Measurements from ENCODE around the gene KIF22.
"Not testable (repeated sequence)": the region's sequence is repeated elsewhere in the genome, so short reads cannot be mapped to it uniquely, and the experiment has no call there.

The KIF22 gene

DNA sequence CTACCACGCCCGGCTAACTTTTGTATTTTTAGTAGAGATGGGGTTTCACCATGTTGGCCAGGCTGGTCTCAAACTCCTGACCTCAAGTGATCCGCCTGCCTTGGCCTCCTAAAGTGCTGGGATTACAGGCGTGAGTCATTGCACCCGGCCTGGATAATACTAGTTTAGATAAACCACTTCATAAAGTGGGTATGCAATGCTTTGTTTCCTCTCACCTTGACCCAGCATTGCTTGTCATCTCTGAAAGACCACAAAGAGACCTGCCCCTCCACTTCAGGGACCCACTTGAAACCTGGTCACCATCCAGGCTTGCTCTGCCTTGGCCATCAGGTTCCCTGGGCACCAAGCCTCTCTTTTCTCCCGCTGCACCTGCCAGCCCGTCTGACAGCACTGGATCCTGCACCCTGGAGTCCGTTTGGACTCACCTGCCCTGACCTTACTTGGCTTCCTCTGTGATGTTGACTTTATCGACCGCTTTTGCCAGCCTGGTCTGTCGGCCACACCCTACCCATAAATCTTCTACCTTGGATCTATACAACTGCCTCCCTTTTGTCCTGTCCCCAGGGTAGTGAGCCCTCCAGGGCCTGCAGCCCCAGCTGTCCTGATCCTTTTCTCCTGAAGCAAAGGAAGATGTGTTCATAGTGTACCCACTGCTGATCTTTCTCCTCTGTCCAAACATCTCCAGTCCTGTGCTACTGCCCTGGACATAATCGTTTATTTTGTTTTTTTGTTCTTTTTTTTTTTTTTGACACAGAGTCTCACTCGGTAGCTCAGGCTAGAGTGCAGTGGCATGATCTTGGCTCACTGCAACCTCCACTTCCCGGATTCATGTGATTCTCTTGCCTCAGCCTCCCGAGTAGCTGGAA is 25.2 kb upstream of the KIF22 start:
- POLR2A ChIA-PET: no interaction called here
- Histone ChIP-seq H3K27ac (ENCODE audit: insufficient read depth in 1 of 2, low read depth in 1 of 2, low read length in 2 of 2, poor library complexity in 1 of 2, severe bottlenecking in 2 of 2) (no peak overlapping the region), H3K4me3 (ENCODE audit: control insufficient read depth in 1 of 7, extremely low read depth in 1 of 7, insufficient read depth in 4 of 7, low read depth in 2 of 7, low read length in 6 of 7) (no peak overlapping the region)

GRCh38 chr16:29766571-29766970 is 24.0 kb upstream of the KIF22 start:
- no peak overlapping the region for H3K27ac ChIP-seq (ENCODE audit: insufficient read depth in 1 of 2, low read depth in 1 of 2, low read length in 2 of 2, poor library complexity in 1 of 2, severe bottlenecking in 2 of 2)
- DNase-seq: no peak
- H3K9me3 ChIP-seq (ENCODE audit: control extremely low read depth in 1 of 5, control insufficient read depth in 4 of 5, insufficient read depth in 2 of 5, low read depth in 1 of 5, low read length in 4 of 5): no peaks in the 10 kb centered on the region
- ChIA-PET CTCF (interaction anchor here (0.9 to 1.5 kb wide), 3 partner anchors 12 to 29 kb away, joined by 3 to 6 read pairs (median 3); no protein-coding TSS in a partner anchor), POLR2A (no interaction called here)
- no peaks in the 10 kb centered on the region for H3K27me3 ChIP-seq (replicated peaks in 2 of 5; ENCODE audit: control insufficient read depth in 4 of 5, insufficient read depth in 5 of 5, low read length in 4 of 5)
- H3K4me1 ChIP-seq (ENCODE audit: control extremely low read depth in 1 of 4, control insufficient read depth in 4 of 4, insufficient read depth in 4 of 4, low read length in 3 of 4): peaks cover 0 to 4% (median 1%) of the 10 kb centered on the region in 4 experiments
- WGBS (ENCODE audit: insufficient coverage): 100% methylated on average over 2 of the region's 3 CpGs
- no peak overlapping the region for H3K4me3 ChIP-seq (ENCODE audit: control insufficient read depth in 1 of 7, extremely low read depth in 1 of 7, insufficient read depth in 4 of 7, low read depth in 2 of 7, low read length in 6 of 7)
- no peaks in the 10 kb centered on the region for H3K36me3 ChIP-seq (ENCODE audit: control insufficient read depth in 4 of 4, insufficient read depth in 4 of 4, low read length in 3 of 4)

More for the DNA sequence above, 25.2 kb upstream of the KIF22 start:
- DNase-seq: no peak
- CTCF ChIA-PET: no interaction called here
- 87% methylated on average over 12 of the region's 15 CpGs for WGBS (ENCODE audit: insufficient coverage)
- no peaks in the 10 kb centered on the region for H3K9me3 ChIP-seq (ENCODE audit: control extremely low read depth in 1 of 5, control insufficient read depth in 4 of 5, insufficient read depth in 2 of 5, low read depth in 1 of 5, low read length in 4 of 5)
- H3K27me3 ChIP-seq (replicated peaks in 2 of 5; ENCODE audit: control insufficient read depth in 4 of 5, insufficient read depth in 5 of 5, low read length in 4 of 5): no peaks in the 10 kb centered on the region
- H3K4me1 ChIP-seq (ENCODE audit: control extremely low read depth in 1 of 4, control insufficient read depth in 4 of 4, insufficient read depth in 4 of 4, low read length in 3 of 4): no peaks in the 10 kb centered on the region
- H3K36me3 ChIP-seq (ENCODE audit: control insufficient read depth in 4 of 4, insufficient read depth in 4 of 4, low read length in 3 of 4): no peaks in the 10 kb centered on the region

GRCh38 chr16:29767062-29767461 is 23.5 kb upstream of the KIF22 start:
- Histone ChIP-seq H3K4me3 (ENCODE audit: control insufficient read depth in 1 of 7, extremely low read depth in 1 of 7, insufficient read depth in 4 of 7, low read depth in 2 of 7, low read length in 6 of 7) (no peak overlapping the region), H3K27ac (ENCODE audit: insufficient read depth in 1 of 2, low read depth in 1 of 2, low read length in 2 of 2, poor library complexity in 1 of 2, severe bottlenecking in 2 of 2) (no peak overlapping the region), H3K27me3 (replicated peaks in 2 of 5; ENCODE audit: control insufficient read depth in 4 of 5, insufficient read depth in 5 of 5, low read length in 4 of 5) (no peaks in the 10 kb centered on the region), H3K36me3 (ENCODE audit: control insufficient read depth in 4 of 4, insufficient read depth in 4 of 4, low read length in 3 of 4) (no peaks in the 10 kb centered on the region), H3K9me3 (ENCODE audit: control extremely low read depth in 1 of 5, control insufficient read depth in 4 of 5, insufficient read depth in 2 of 5, low read depth in 1 of 5, low read length in 4 of 5) (no peaks in the 10 kb centered on the region), H3K4me1 (ENCODE audit: control extremely low read depth in 1 of 4, control insufficient read depth in 4 of 4, insufficient read depth in 4 of 4, low read length in 3 of 4) (peaks cover 0 to 4% (median 1%) of the 10 kb centered on the region in 4 experiments)
- DNase-seq: no peak
- POLR2A ChIA-PET: no interaction called here
- CTCF ChIA-PET: interaction anchor here (0.9 to 2.2 kb wide), 6 partner anchors 13 to 273 kb away, joined by 3 to 10 read pairs (median 4); no protein-coding TSS in a partner anchor
- 100% methylated on average over 2 of the region's 3 CpGs for whole genome bisulfite sequencing (ENCODE audit: insufficient coverage)

- POLR2A ChIA-PET: no interaction called here
- CTCF ChIA-PET: interaction anchor here (0.7 to 2.2 kb wide), 6 partner anchors 9 to 16 kb away, joined by 3 to 10 read pairs (median 5); no protein-coding TSS in a partner anchor
- Histone ChIP-seq H3K27ac (ENCODE audit: insufficient read depth in 1 of 2, low read depth in 1 of 2, low read length in 2 of 2, poor library complexity in 1 of 2, severe bottlenecking in 2 of 2) (no peak overlapping the region), H3K36me3 (ENCODE audit: control insufficient read depth in 4 of 4, insufficient read depth in 4 of 4, low read length in 3 of 4) (no peaks in the 10 kb centered on the region), H3K4me3 (ENCODE audit: control insufficient read depth in 1 of 7, extremely low read depth in 1 of 7, insufficient read depth in 4 of 7, low read depth in 2 of 7, low read length in 6 of 7) (no peak overlapping the region), H3K27me3 (replicated peaks in 2 of 5; ENCODE audit: control insufficient read depth in 4 of 5, insufficient read depth in 5 of 5, low read length in 4 of 5) (no peaks in the 10 kb centered on the region), H3K9me3 (ENCODE audit: control extremely low read depth in 1 of 5, control insufficient read depth in 4 of 5, insufficient read depth in 2 of 5, low read depth in 1 of 5, low read length in 4 of 5) (no peaks in the 10 kb centered on the region), H3K4me1 (ENCODE audit: control extremely low read depth in 1 of 4, control insufficient read depth in 4 of 4, insufficient read depth in 4 of 4, low read length in 3 of 4) (peaks cover 0 to 9% (median 1%) of the 10 kb centered on the region in 4 experiments)
- 100% methylated on average over 2 of the region's 2 CpGs for WGBS (ENCODE audit: insufficient coverage)
- no peak for DNase-seq
Measured at GRCh38 chr16:29769507-29769906, 21.0 kb upstream of the KIF22 start.

GRCh38 chr16:29770250-29770929 is 20.2 kb upstream of the KIF22 start:
- Histone ChIP-seq H3K4me3 (ENCODE audit: control insufficient read depth in 1 of 7, extremely low read depth in 1 of 7, insufficient read depth in 4 of 7, low read depth in 2 of 7, low read length in 6 of 7) (no peak overlapping the region), H3K4me1 (ENCODE audit: control extremely low read depth in 1 of 4, control insufficient read depth in 4 of 4, insufficient read depth in 4 of 4, low read length in 3 of 4) (peaks cover 0 to 9% (median 1%) of the 10 kb centered on the region in 4 experiments), H3K27ac (ENCODE audit: insufficient read depth in 1 of 2, low read depth in 1 of 2, low read length in 2 of 2, poor library complexity in 1 of 2, severe bottlenecking in 2 of 2) (no peak overlapping the region), H3K27me3 (replicated peaks in 2 of 5; ENCODE audit: control insufficient read depth in 4 of 5, insufficient read depth in 5 of 5, low read length in 4 of 5) (no peaks in the 10 kb centered on the region), H3K9me3 (ENCODE audit: control extremely low read depth in 1 of 5, control insufficient read depth in 4 of 5, insufficient read depth in 2 of 5, low read depth in 1 of 5, low read length in 4 of 5) (no peaks in the 10 kb centered on the region), H3K36me3 (ENCODE audit: control insufficient read depth in 4 of 4, insufficient read depth in 4 of 4, low read length in 3 of 4) (no peaks in the 10 kb centered on the region)
- CTCF ChIA-PET: interaction anchor here (1.3 to 1.9 kb wide), 4 partner anchors 10 to 15 kb away, joined by 3 to 6 read pairs (median 5); no protein-coding TSS in a partner anchor
- DNase-seq: no peak
- WGBS (ENCODE audit: insufficient coverage): 67% methylated on average over 6 of the region's 7 CpGs
- POLR2A ChIA-PET: no interaction called here

DNA sequence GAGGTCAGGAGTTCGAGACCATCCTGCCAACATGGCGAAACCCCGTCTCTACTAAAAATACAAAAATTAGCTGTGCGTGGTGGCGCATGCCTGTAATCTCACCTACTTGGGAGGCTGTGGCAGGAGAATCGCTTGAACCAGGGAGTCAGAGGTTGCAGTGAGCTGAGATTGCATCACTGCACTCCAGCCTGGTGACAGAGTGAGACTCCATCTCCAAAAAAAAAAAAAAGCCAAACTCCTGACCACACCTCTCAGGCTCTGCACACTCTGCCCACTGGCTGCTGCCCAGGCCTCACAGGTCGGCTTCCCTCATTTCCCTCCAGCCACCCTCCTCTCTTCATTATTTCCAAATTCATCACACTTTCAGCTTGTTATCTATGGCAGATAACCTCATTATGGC is 18.2 kb upstream of the KIF22 start:
- H3K4me3 ChIP-seq (ENCODE audit: control insufficient read depth in 1 of 7, extremely low read depth in 1 of 7, insufficient read depth in 4 of 7, low read depth in 2 of 7, low read length in 6 of 7); H3K4me1 ChIP-seq (ENCODE audit: control extremely low read depth in 1 of 4, control insufficient read depth in 4 of 4, insufficient read depth in 4 of 4, low read length in 3 of 4); H3K27ac ChIP-seq (ENCODE audit: insufficient read depth in 1 of 2, low read depth in 1 of 2, low read length in 2 of 2, poor library complexity in 1 of 2, severe bottlenecking in 2 of 2); H3K27me3 ChIP-seq (replicated peaks in 2 of 5; ENCODE audit: control insufficient read depth in 4 of 5, insufficient read depth in 5 of 5, low read length in 4 of 5); H3K36me3 ChIP-seq (ENCODE audit: control insufficient read depth in 4 of 4, insufficient read depth in 4 of 4, low read length in 3 of 4); H3K9me3 ChIP-seq (ENCODE audit: control extremely low read depth in 1 of 5, control insufficient read depth in 4 of 5, insufficient read depth in 2 of 5, low read depth in 1 of 5, low read length in 4 of 5); DNase-seq: not testable (repeated sequence)
- ChIA-PET POLR2A (interaction anchor here (0.6 kb wide), 1 partner anchor 64 kb away, joined by 4 read pairs; no protein-coding TSS in a partner anchor), CTCF (interaction anchor here (0.6 to 2.7 kb wide), 3 partner anchors 12 to 43 kb away, joined by 3 to 14 read pairs (median 3); no protein-coding TSS in a partner anchor)
- 97% methylated on average over 6 of the region's 7 CpGs for WGBS (ENCODE audit: insufficient coverage)

All from common myeloid progenitor, CD34-positive (primary cell).